A673 (cell line): ENCODE data around the gene PTER. TPM values are rescaled to one million over a fixed set of nuclear protein-coding genes. Genes with fewer than 3 reads are reported as not detected.

Experiments
- BruUV-seq: library from RNA; stranded (reverse); fragments of 400-500 nt; replicated peaks from 2 replicates; lab custom pipeline; 2021; lab: Mats Ljungman, UMichigan
- CTCF ChIA-PET: fragments of 300-600 bp; sonication (Branson Sonifier 250); formaldehyde crosslinking; loops from one replicate; lab custom pipeline; 2022; ENCODE audit warnings: antibody characterized with exemption; lab: Charles Lee
- POLR2A ChIA-PET: fragments of 300-600 bp; sonication (Branson Sonifier 250); formaldehyde crosslinking; loops from one replicate; lab custom pipeline; 2022; ENCODE audit warnings: antibody characterized with exemption; ENCODE audit not compliant: low non-redundant PET; lab: Charles Lee
- DNase-seq: peaks from one replicate; pipeline ENCODE4 v3.0.0-alpha.2; 2015; ENCODE audit warnings: low spot score
- H3K27ac ChIP-seq: fragments of 200-600 bp; sonication (generic); 2 replicates; pipeline ENCODE4 v1.5.1; 2016; ENCODE audit warnings: mixed run types, low read depth, mild to moderate bottlenecking, mixed read lengths, antibody characterized with exemption, low read length; ENCODE audit not compliant: poor library complexity, severe bottlenecking
- H3K27me3 ChIP-seq: fragments of 200-600 bp; sonication (generic); replicated peaks from 2 replicates; pipeline ENCODE4 v1.6.1; 2017; ENCODE audit warnings: mixed run types, low read depth, mild to moderate bottlenecking, mixed read lengths, antibody characterized with exemption, low read length; ENCODE audit not compliant: insufficient read depth, poor library complexity
- H3K36me3 ChIP-seq: fragments of 200-600 bp; sonication (generic); 2 replicates; pipeline ENCODE4 v1.6.1; 2016; ENCODE audit warnings: mixed run types, mild to moderate bottlenecking, mixed read lengths, antibody characterized with exemption, low read length; ENCODE audit not compliant: insufficient read depth, poor library complexity, severe bottlenecking
- H3K4me1 ChIP-seq: fragments of 200-600 bp; sonication (generic); 2 replicates; pipeline ENCODE4 v1.6.1; 2017; ENCODE audit warnings: mixed run types, mild to moderate bottlenecking, mixed read lengths, antibody characterized with exemption, low read length; ENCODE audit not compliant: insufficient read depth, poor library complexity, severe bottlenecking
- H3K4me3 ChIP-seq: fragments of 200-600 bp; sonication (generic); 2 replicates; pipeline ENCODE4 v1.5.1; 2016; ENCODE audit warnings: low read depth, mixed run types, mild to moderate bottlenecking, mixed read lengths, low read length; ENCODE audit not compliant: poor library complexity, severe bottlenecking
- H3K9me3 ChIP-seq: fragments of 200-600 bp; sonication (generic); 2 replicates; pipeline ENCODE4 v1.6.1; 2016; ENCODE audit warnings: mixed run types, low read depth, mild to moderate bottlenecking, mixed read lengths, antibody characterized with exemption, low read length; ENCODE audit not compliant: poor library complexity, severe bottlenecking
- CTCF ChIP-seq: fragments of 300-800, 200-600 bp; sonication (generic); conservative IDR thresholded peaks from 2 replicates; pipeline ENCODE4 v1.5.1; 2017; ENCODE audit warnings: low read depth, mild to moderate bottlenecking, antibody characterized with exemption, low read length, moderate library complexity, mixed read lengths
- EZH2 ChIP-seq: fragments of 200-600 bp; sonication (generic); IDR thresholded peaks from 2 replicates; pipeline ENCODE4 v1.6.1; 2017; ENCODE audit warnings: borderline replicate concordance, low read depth, mild to moderate bottlenecking, mixed read lengths, antibody characterized with exemption, low read length; ENCODE audit not compliant: poor library complexity, severe bottlenecking
- intact Hi-C: fragments of 100-400 bp; cut with micrococcal nuclease; formaldehyde crosslinking; loops from one replicate; pipeline ENCODE4 v1.10.0; 2022; ENCODE audit not compliant: unreplicated experiment
- total RNA-seq: library from RNA; stranded (reverse); gene quantifications from 2 replicates; pipeline ENCODE4 v1.2.3, GENCODE V29; 2021

Gene PTER
- total RNA-seq, 1 experiment from 2014 or later, result 1.4 TPM

- no peak for DNase-seq
- Histone ChIP-seq H3K27me3 (peaks cover 6% of the 10 kb centered on the region), H3K27ac (no peak overlapping the region), H3K9me3 (no peaks in the 10 kb centered on the region), H3K4me1 (no peaks in the 10 kb centered on the region), H3K4me3 (no peak overlapping the region), H3K36me3 (no peaks in the 10 kb centered on the region)
- no peak for TF ChIP-seq EZH2
- no peak for TF ChIP-seq CTCF
- intact Hi-C loops, result no loop called here
- ChIA-PET POLR2A (no interaction called here), CTCF (no interaction called here)
- no TSS peak for BruUV-seq
Measured at GRCh38 chr10:16562891-16563290, 126.1 kb downstream of the PTER start.

Other genes starting within 250 kb of the PTER start
- gene C1QL3, start 84.9 kb downstream of the PTER start, total RNA-seq, result not detected in 2 replicates